ENCODE measurements around the gene FBLN7. TPM values are rescaled to one million over a fixed set of nuclear protein-coding genes. Genes with fewer than 3 reads are reported as not detected.

Gene FBLN7
- total RNA-seq, 1 experiment from 2014 or later, result 0.38 TPM

GRCh38 chr2:112175333-112175732 is 37.1 kb downstream of the FBLN7 start:
- Histone ChIP-seq H3K4me3 (ENCODE audit: insufficient read depth, low read depth, low read length) (no peak overlapping the region), H3K27me3 (ENCODE audit: control insufficient read depth, insufficient read depth, low read length) (no peaks in the 10 kb centered on the region), H3K36me3 (replicated peaks; ENCODE audit: control insufficient read depth, insufficient read depth, low read length) (no peaks in the 10 kb centered on the region)
- DNase-seq, result no peak

DNA sequence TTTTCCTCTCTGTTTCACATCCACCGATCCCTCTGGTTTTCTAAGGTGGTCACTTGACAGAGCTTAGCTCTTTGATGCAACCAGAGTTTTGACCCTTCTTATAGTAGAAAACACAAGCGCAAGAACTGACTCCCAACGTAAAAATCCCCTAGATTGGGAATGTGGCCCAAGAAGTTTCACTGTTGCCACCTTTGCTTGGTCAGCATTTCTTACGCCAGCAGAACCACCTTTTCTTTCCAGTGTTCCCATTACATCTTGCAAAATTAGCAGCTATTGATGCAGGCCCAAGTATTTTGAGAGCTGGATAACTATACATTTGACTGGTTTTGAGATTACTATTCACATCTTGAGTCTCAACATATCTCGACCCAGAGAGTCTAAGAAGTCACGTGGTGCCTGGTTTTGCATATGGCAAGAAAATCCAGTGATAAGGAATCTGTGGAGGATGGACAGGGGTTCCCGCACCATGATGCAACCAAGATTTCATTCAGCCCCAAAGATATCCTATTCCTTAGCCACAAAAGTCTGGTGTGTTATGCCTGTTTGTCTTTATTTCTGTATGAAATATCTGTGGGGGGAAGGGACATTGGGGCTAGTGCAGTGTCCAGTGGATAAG is 37.9 kb downstream of the FBLN7 start:
- H3K4me3 ChIP-seq (ENCODE audit: insufficient read depth, low read depth, low read length), result no peak overlapping the region
- no peak for DNase-seq

GRCh38 chr2:112181571-112182290 is 43.5 kb downstream of the FBLN7 start:
- DNase-seq, result peak; percentile 73
- no peaks in the 10 kb centered on the region for H3K27me3 ChIP-seq (ENCODE audit: control insufficient read depth, insufficient read depth, low read length)
- H3K36me3 ChIP-seq (replicated peaks; ENCODE audit: control insufficient read depth, insufficient read depth, low read length), result no peaks in the 10 kb centered on the region
- no peak overlapping the region for H3K4me3 ChIP-seq (ENCODE audit: insufficient read depth, low read depth, low read length)

More for the DNA sequence above, 37.9 kb downstream of the FBLN7 start:
- no peaks in the 10 kb centered on the region for H3K27me3 ChIP-seq (ENCODE audit: control insufficient read depth, insufficient read depth, low read length)
- no peaks in the 10 kb centered on the region for H3K36me3 ChIP-seq (replicated peaks; ENCODE audit: control insufficient read depth, insufficient read depth, low read length)

DNA sequence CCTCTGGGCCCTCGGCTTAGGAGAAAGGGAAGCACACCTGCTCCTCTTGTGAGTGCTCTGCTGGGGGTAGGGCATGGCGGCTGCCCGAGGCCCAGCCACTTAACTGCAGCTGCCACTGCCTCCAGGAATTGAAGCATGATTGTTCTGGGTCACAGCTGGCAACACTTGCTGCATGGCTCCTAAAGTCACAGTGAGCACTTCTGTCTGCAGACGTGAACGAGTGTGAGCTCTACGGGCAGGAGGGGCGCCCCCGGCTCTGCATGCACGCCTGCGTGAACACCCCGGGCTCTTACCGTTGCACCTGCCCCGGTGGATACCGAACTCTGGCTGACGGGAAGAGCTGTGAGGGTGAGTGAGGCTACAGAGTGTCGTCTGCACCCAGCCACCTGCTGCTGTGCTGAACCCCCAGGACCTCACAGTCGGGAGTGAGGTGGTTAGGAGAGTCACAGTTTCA is 44.4 kb downstream of the FBLN7 start:
- Histone ChIP-seq H3K4me3 (ENCODE audit: insufficient read depth, low read depth, low read length) (no peak overlapping the region), H3K36me3 (replicated peaks; ENCODE audit: control insufficient read depth, insufficient read depth, low read length) (no peaks in the 10 kb centered on the region), H3K27me3 (ENCODE audit: control insufficient read depth, insufficient read depth, low read length) (no peaks in the 10 kb centered on the region)
- peak; percentile 42 for DNase-seq

GRCh38 chr2:112183327-112184025 is 45.3 kb downstream of the FBLN7 start:
- DNase-seq, result peak; percentile 13
- H3K4me3 ChIP-seq (ENCODE audit: insufficient read depth, low read depth, low read length), result no peak overlapping the region
- no peaks in the 10 kb centered on the region for H3K27me3 ChIP-seq (ENCODE audit: control insufficient read depth, insufficient read depth, low read length)
- H3K36me3 ChIP-seq (replicated peaks; ENCODE audit: control insufficient read depth, insufficient read depth, low read length), result no peaks in the 10 kb centered on the region

DNA sequence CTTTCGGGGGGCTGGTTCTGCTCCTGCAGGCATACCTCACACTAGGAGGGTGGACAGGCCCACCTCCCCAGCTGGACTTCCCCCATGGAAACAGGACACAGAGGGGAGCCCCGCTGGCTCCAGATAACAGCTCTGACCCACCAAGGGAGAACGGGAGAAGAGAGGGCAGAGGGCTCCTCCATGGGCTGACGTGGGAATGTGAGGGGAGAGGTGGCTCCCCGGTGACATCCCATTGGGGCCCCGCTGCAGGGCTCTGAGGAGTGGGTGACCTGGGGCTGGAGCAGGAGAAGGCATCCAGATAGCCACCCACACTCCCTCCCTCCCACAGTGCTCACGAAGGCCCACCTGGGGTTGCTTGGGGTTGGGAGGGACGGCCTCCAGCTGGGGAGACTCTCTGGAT is 45.9 kb downstream of the FBLN7 start:
- H3K27me3 ChIP-seq (ENCODE audit: control insufficient read depth, insufficient read depth, low read length), result no peaks in the 10 kb centered on the region
- no peaks in the 10 kb centered on the region for H3K36me3 ChIP-seq (replicated peaks; ENCODE audit: control insufficient read depth, insufficient read depth, low read length)
- no peak overlapping the region for H3K4me3 ChIP-seq (ENCODE audit: insufficient read depth, low read depth, low read length)
- peak; percentile 15 for DNase-seq

DNA sequence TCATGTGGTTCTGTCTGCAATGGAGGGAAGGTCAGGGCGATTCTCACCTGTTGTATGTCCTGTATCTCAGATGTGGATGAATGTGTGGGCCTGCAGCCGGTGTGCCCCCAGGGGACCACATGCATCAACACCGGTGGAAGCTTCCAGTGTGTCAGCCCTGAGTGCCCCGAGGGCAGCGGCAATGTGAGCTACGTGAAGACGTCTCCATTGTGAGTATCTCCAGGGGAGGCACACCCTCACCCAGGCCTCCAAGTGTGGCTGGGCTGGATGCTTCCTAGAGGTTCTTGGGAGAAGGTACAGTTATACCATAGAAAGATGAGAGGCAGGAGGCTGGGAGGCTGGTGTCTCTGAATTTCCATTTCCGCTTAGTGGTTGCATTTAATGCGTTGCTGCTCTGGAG is 46.9 kb downstream of the FBLN7 start:
- no peak overlapping the region for H3K4me3 ChIP-seq (ENCODE audit: insufficient read depth, low read depth, low read length)
- H3K27me3 ChIP-seq (ENCODE audit: control insufficient read depth, insufficient read depth, low read length), result no peaks in the 10 kb centered on the region
- peak; percentile 8 for DNase-seq
- no peaks in the 10 kb centered on the region for H3K36me3 ChIP-seq (replicated peaks; ENCODE audit: control insufficient read depth, insufficient read depth, low read length)

- no peak overlapping the region for H3K4me3 ChIP-seq (ENCODE audit: insufficient read depth, low read depth, low read length)
- no peak for DNase-seq
- H3K36me3 ChIP-seq (replicated peaks; ENCODE audit: control insufficient read depth, insufficient read depth, low read length), result no peaks in the 10 kb centered on the region
- no peaks in the 10 kb centered on the region for H3K27me3 ChIP-seq (ENCODE audit: control insufficient read depth, insufficient read depth, low read length)
These were observed 49.0 kb downstream of the FBLN7 start for GRCh38 chr2:112187046-112187715.

GRCh38 chr2:112187805-112188596 is 49.8 kb downstream of the FBLN7 start:
- Histone ChIP-seq H3K36me3 (replicated peaks; ENCODE audit: control insufficient read depth, insufficient read depth, low read length) (no peaks in the 10 kb centered on the region), H3K4me3 (ENCODE audit: insufficient read depth, low read depth, low read length) (no peak overlapping the region), H3K27me3 (ENCODE audit: control insufficient read depth, insufficient read depth, low read length) (no peaks in the 10 kb centered on the region)
- no peak for DNase-seq

- no peak for DNase-seq
- H3K27me3 ChIP-seq (ENCODE audit: control insufficient read depth, insufficient read depth, low read length), result no peaks in the 10 kb centered on the region
- H3K4me3 ChIP-seq (ENCODE audit: insufficient read depth, low read depth, low read length), result no peak overlapping the region
- no peaks in the 10 kb centered on the region for H3K36me3 ChIP-seq (replicated peaks; ENCODE audit: control insufficient read depth, insufficient read depth, low read length)
These were observed 50.9 kb downstream of the FBLN7 start for GRCh38 chr2:112189001-112189556.

DNA sequence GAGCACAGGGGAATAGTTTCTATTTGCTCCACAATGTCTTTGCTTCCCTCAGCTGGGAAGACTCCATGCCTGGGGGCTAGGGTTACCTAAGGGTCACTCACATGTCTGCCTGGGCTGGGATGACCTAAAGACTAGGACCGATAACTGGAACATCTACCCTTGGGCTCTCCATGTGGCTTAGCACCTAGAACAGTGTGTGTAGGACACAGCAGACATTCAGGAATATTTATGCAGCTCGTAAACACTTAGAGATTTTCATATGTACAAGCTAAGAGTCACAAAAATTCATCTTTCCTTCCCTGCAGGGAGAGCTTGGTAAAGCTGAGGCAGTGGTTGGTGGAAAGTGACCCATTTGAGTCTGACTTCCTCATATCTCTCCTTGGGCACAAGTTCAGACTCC is 55.8 kb downstream of the FBLN7 start:
- no peaks in the 10 kb centered on the region for H3K27me3 ChIP-seq (ENCODE audit: control insufficient read depth, insufficient read depth, low read length)
- no peak overlapping the region for H3K4me3 ChIP-seq (ENCODE audit: insufficient read depth, low read depth, low read length)
- DNase-seq, result no peak
- no peaks in the 10 kb centered on the region for H3K36me3 ChIP-seq (replicated peaks; ENCODE audit: control insufficient read depth, insufficient read depth, low read length)

- Histone ChIP-seq H3K4me3 (ENCODE audit: insufficient read depth, low read depth, low read length) (no peak overlapping the region), H3K36me3 (replicated peaks; ENCODE audit: control insufficient read depth, insufficient read depth, low read length) (no peaks in the 10 kb centered on the region), H3K27me3 (ENCODE audit: control insufficient read depth, insufficient read depth, low read length) (no peaks in the 10 kb centered on the region)
- DNase-seq, result no peak
These were observed 56.3 kb downstream of the FBLN7 start for GRCh38 chr2:112194482-112194881.

DNA sequence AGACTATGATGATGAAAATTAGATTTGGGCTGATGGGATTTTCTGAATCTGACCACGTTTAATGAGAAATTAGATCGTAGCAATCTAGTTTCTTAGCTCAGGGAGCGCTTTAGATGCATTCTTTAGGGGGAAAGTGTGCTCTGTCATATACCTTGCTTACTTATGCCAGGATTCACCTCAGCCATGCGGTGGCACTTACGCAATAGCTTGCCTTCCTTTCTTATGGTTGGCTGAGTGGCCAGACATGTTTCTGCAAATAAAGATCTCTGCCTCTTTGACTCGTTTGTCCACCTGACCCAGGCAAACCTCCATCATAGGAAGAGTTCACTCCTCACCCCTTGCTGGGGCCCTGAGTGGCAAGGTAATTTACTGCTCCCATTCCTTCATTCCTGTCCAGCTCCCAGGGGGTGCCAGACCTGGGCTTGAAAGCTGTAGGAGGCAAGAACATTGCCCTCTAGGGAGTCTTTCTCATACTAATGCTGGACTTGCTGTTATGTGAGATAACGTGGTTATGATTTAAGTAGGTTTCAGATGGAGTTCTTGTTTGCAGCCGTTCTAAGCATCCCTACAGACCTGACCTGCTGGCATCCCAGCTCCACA is 57.1 kb downstream of the FBLN7 start:
- Histone ChIP-seq H3K27me3 (ENCODE audit: control insufficient read depth, insufficient read depth, low read length) (no peaks in the 10 kb centered on the region), H3K36me3 (replicated peaks; ENCODE audit: control insufficient read depth, insufficient read depth, low read length) (no peaks in the 10 kb centered on the region), H3K4me3 (ENCODE audit: insufficient read depth, low read depth, low read length) (no peak overlapping the region)
- no peak for DNase-seq
